Uterus (tissue), 4 donors: ENCODE measurements around the gene EVC2. TPM values are rescaled to one million over a fixed set of nuclear protein-coding genes. Genes with fewer than 3 reads are reported as not detected.

Experiments used
- DNase-seq, 2 donors: peaks; one replicate each; pipeline ENCODE4 v3.0.0-alpha.2; 2019 to 2020
- H3K27ac ChIP-seq, 2 donors: fragments of 200-600 bp; sonication (generic); 1 replicate in 1 of 2; 2 replicates in 1 of 2; pipeline ENCODE4 v1.5.1; 2016 to 2018
- H3K27me3 ChIP-seq, 2 donors: fragments of 200-600 bp; sonication (generic); one replicate each; pipeline ENCODE4 v1.5.1; 2018 to 2019; ENCODE audit warnings: control low read depth in 1 of 2
- H3K36me3 ChIP-seq, 2 donors: fragments of 200-600 bp; sonication (generic); one replicate each; pipeline ENCODE4 v1.5.1; 2019; ENCODE audit warnings: control low read depth in 1 of 2
- H3K4me1 ChIP-seq, 2 donors: fragments of 200-600 bp; sonication (generic); one replicate each; pipeline ENCODE4 v1.5.1; 2018 to 2019; ENCODE audit warnings: control low read depth in 1 of 2
- H3K4me3 ChIP-seq, 2 donors: fragments of 200-600 bp; sonication (generic); 1 replicate in 1 of 2; 2 replicates in 1 of 2; pipeline ENCODE4 v1.5.1; 2018 to 2019; ENCODE audit warnings: mild to moderate bottlenecking in 1 of 2
- H3K9me3 ChIP-seq, 2 donors: fragments of 200-600 bp; sonication (generic); one replicate each; pipeline ENCODE4 v1.5.1; 2019; ENCODE audit warnings: control low read depth in 1 of 2
- CTCF ChIP-seq, 4 experiments: fragments of 200-600 bp in 2 of 4; fragments of 450-650 bp in 2 of 4; sonication (generic) in 2 of 4; IDR thresholded peaks; one replicate each; pipeline ENCODE4 v1.5.1; 2016 to 2019; ENCODE audit warnings: antibody characterized with exemption in 4 of 4, mild to moderate bottlenecking in 2 of 4, moderate library complexity in 1 of 4
- POLR2A ChIP-seq, 2 donors: fragments of 450-650 bp; IDR thresholded peaks; one replicate each; pipeline ENCODE4 v1.6.1; 2016; ENCODE audit warnings: antibody characterized with exemption in 2 of 2, mild to moderate bottlenecking in 1 of 2, moderate library complexity in 1 of 2
- intact Hi-C: fragments of 100-400 bp; cut with DNase I; formaldehyde crosslinking; loops from one replicate; pipeline ENCODE4 v1.15.1; 2023; ENCODE audit warnings: low total_unique reads
- total RNA-seq, 4 donors: library from RNA; depleted of rRNA in 3 of 4; stranded (reverse); fragments of >200 nt in 3 of 4; gene quantifications; one replicate each; pipeline versions ENCODE4 v1.1.0 to v1.2.4, GENCODE V29; 2014 to 2023
- donor health status: DM: yes; HTN: yes; CAD: no.

EVC2 gene
- total RNA-seq, 4 donors from 2014 or later, result 5.6 to 21.8 (median 14.8) TPM

DNA sequence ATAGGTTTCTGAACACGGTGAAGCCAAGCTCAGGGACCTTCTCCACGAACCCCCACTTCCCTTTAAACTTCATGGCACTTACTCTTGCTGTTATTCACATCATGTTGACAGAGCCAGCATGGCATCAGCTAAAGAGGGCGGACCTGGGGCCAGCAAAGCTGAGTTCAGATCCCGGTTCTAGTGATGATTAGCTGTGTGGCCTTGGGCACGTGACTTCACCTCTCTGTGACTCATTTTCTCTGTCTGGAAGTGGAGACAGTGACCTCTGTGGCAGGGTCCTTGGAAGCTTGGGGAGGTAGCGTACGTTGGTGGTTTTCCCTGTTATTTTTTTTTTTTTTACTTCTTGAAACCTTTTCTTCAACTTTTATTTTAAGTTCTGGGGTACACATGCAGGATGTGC, 16.0 kb upstream of the EVC2 start:
- TF ChIP-seq CTCF (IDR thresholded peaks at IDR 0.05) (no peak), POLR2A (IDR thresholded peaks at IDR 0.05) (no peak)
- no peaks in the 10 kb centered on the region for H3K4me1 ChIP-seq
- DNase-seq, result no peak
- no peak overlapping the region for H3K4me3 ChIP-seq
- no peaks in the 10 kb centered on the region for H3K36me3 ChIP-seq
- intact Hi-C loops, result no loop called here
- no peak overlapping the region for H3K27ac ChIP-seq
- H3K9me3 ChIP-seq, result no peaks in the 10 kb centered on the region
- H3K27me3 ChIP-seq, result no peaks in the 10 kb centered on the region

- intact Hi-C loops, result no loop called here
- Histone ChIP-seq H3K4me3 (no peak overlapping the region), H3K27ac (no peak overlapping the region), H3K27me3 (no peaks in the 10 kb centered on the region), H3K4me1 (no peaks in the 10 kb centered on the region), H3K9me3 (no peaks in the 10 kb centered on the region), H3K36me3 (no peaks in the 10 kb centered on the region)
- no peak for TF ChIP-seq CTCF (IDR thresholded peaks at IDR 0.05)
- TF ChIP-seq POLR2A (IDR thresholded peaks at IDR 0.05), result no peak
- DNase-seq, result no peak
These were observed 14.0 kb upstream of the EVC2 start for GRCh38 chr4:5722328-5722727.

DNA sequence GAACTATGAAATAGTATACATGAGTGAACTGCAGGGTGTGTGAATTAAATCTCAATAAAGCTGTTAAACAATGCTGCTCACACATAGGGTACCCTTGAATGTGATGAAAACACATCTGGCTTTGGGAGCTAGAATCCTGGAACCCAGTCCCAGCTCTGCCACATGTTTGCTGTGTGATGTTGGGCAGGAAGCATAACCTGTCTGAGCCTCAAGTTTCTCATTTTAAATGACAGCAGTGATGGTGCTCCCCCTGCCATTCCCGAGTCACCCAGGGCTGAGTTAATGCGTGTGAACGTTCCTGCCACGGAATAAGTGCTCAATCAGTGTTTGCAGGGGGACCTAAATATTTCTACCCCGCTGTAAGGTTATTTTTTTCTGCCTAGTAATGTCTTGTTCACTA, 13.6 kb upstream of the EVC2 start:
- H3K36me3 ChIP-seq, result no peaks in the 10 kb centered on the region
- no peak overlapping the region for H3K27ac ChIP-seq
- intact Hi-C loops, result no loop called here
- H3K9me3 ChIP-seq, result no peaks in the 10 kb centered on the region
- no peak overlapping the region for H3K4me3 ChIP-seq
- no peak for DNase-seq
- TF ChIP-seq POLR2A (IDR thresholded peaks at IDR 0.05) (no peak), CTCF (IDR thresholded peaks at IDR 0.05) (no peak)
- H3K4me1 ChIP-seq, result no peaks in the 10 kb centered on the region
- H3K27me3 ChIP-seq, result no peaks in the 10 kb centered on the region

DNA sequence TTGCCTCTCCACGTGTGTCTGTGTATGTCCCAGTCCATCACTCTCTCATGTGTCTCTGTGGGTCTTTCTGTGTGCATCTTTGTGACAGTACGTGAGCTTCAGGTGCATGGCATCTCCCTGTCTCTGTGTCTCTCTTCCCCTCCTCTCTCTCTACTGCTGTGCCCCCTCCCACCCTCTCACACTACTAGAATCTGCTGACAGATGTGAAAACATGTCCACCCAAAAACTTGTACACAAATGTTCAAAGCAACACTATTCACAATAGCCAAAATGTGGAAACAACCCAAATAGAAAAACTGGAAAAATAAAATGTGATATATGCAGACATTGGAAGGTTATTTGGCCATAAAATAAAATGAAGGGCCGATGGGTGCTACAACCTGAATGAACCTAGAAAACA, 12.6 kb upstream of the EVC2 start:
- intact Hi-C loops, result no loop called here
- H3K4me1 ChIP-seq, result no peaks in the 10 kb centered on the region
- no peaks in the 10 kb centered on the region for H3K9me3 ChIP-seq
- H3K4me3 ChIP-seq, result no peak overlapping the region
- H3K27ac ChIP-seq, result no peak overlapping the region
- DNase-seq, result no peak
- no peaks in the 10 kb centered on the region for H3K36me3 ChIP-seq
- TF ChIP-seq CTCF (IDR thresholded peaks at IDR 0.05), result no peak
- no peak for TF ChIP-seq POLR2A (IDR thresholded peaks at IDR 0.05)
- H3K27me3 ChIP-seq, result no peaks in the 10 kb centered on the region

GRCh38 chr4:5720157-5720850, 11.9 kb upstream of the EVC2 start:
- Histone ChIP-seq H3K27ac (no peak overlapping the region), H3K4me1 (no peaks in the 10 kb centered on the region), H3K36me3 (no peaks in the 10 kb centered on the region), H3K27me3 (no peaks in the 10 kb centered on the region), H3K9me3 (peaks cover 0 to 2% of the 10 kb centered on the region in 2 donors), H3K4me3 (no peak overlapping the region)
- intact Hi-C loops, result no loop called here
- DNase-seq, result no peak
- TF ChIP-seq POLR2A (IDR thresholded peaks at IDR 0.05) (no peak), CTCF (IDR thresholded peaks at IDR 0.05) (no peak)
